ENCODE measurements around the gene GGA2. TPM values are rescaled to one million over a fixed set of nuclear protein-coding genes. Genes with fewer than 3 reads are reported as not detected.
A peak's percentile ranks its signal among the peaks of the same experiment; 100 is the strongest.
"Not testable (repeated sequence)": the region's sequence is repeated elsewhere in the genome, so short reads cannot be mapped to it uniquely, and the experiment has no call there.

GGA2 gene
- total RNA-seq, 3 donors from 2014 or later: 66.0 to 82.9 (median 70.0) TPM

DNA sequence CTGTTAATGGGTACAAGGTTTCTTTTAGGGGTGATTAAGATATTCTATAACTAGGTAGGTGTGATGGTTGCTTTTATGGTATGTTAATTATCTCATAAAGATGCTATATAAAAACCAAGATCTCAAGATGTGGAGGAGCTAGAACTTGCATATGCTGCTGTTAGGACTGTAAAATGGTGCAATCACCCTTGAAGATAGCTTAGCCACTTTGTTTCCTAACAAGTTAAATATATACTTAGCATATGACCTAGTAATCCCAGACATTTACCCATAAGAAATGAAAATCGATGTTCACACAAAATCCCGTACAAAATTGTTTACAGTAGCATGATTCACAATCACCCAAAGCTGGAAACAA, 25.1 kb downstream of the GGA2 start:
- DNase-seq: no peak
- H3K36me3 Mint-ChIP-seq (ENCODE audit: insufficient read depth): peaks cover 34% of the 10 kb centered on the region
- no peak for ATAC-seq

DNA sequence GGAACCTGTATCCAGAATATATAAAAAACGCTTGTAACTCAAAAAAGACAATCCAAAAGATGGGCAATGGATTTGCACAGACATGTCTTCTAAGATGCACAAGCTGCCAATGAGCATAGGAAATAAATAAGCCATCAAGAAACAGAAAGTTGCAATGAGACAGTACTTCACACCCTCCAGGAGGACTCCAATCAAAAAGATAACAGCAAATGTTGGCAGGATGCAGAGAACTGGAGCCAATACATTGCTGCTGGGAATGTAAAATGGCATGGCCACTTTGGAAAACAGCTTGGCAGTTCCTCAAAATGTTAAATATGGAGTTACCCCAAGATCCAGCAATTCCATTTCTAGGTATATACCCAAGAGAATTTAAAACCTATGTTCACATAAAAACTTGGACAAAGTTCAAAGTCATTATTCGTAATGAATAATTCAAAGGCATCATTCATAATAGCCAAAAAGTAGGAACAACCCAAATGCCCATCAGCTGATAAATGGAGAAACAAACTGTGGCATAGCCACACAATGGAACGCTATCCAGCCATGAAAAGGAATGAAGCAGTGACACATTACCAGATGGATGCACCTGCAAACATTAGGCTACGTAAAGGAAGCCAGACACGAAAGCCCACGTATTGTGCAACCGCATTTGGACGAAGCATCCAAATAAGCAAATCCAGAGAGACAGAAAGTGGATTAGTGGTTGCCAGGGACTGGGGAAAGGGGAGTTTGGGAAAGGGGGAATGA, 25.6 kb downstream of the GGA2 start:
- ATAC-seq: no peak
- no peak for DNase-seq
- no peaks in the 10 kb centered on the region for H3K9me3 Mint-ChIP-seq
- H3K4me1 Mint-ChIP-seq (ENCODE audit: low read depth): peaks cover 4% of the 10 kb centered on the region
- H3K27me3 Mint-ChIP-seq (ENCODE audit: low read depth): no peaks in the 10 kb centered on the region
- H3K36me3 Mint-ChIP-seq (ENCODE audit: insufficient read depth): peaks cover 34% of the 10 kb centered on the region
- no peak overlapping the region for H3K4me3 Mint-ChIP-seq

More for the DNA sequence above, 25.1 kb downstream of the GGA2 start:
- Mint-ChIP-seq H3K4me3 (no peak overlapping the region), H3K27me3 (ENCODE audit: low read depth) (no peaks in the 10 kb centered on the region), H3K4me1 (ENCODE audit: low read depth) (peaks cover 4% of the 10 kb centered on the region), H3K9me3 (no peaks in the 10 kb centered on the region)

DNA sequence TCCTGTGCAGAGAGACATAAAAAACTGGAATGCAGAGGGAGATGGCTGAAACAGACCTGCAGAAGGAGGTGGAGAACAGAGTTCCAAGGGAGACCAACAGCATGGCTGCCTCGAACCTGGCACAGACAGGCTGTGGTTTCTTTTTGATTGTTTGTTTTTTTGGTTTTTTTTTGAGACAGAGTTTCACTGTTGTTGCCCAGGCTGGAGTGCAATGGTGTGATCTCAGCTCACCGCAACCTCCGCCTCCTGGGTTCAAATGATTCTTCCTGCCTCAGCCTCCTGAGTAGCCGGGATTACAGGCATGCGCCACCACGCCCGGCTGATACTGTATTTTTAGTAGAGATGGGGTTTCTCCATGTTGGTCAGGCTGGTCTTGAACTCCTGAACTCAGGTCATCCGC, 26.8 kb downstream of the GGA2 start:
- peaks cover 39% of the 10 kb centered on the region for H3K36me3 Mint-ChIP-seq (ENCODE audit: insufficient read depth)
- not testable (repeated sequence) for H3K27me3 Mint-ChIP-seq (ENCODE audit: low read depth); H3K9me3 Mint-ChIP-seq; H3K4me3 Mint-ChIP-seq; DNase-seq; H3K4me1 Mint-ChIP-seq (ENCODE audit: low read depth)
- ATAC-seq: peak in 1 of 2 donors; percentile 27

DNA sequence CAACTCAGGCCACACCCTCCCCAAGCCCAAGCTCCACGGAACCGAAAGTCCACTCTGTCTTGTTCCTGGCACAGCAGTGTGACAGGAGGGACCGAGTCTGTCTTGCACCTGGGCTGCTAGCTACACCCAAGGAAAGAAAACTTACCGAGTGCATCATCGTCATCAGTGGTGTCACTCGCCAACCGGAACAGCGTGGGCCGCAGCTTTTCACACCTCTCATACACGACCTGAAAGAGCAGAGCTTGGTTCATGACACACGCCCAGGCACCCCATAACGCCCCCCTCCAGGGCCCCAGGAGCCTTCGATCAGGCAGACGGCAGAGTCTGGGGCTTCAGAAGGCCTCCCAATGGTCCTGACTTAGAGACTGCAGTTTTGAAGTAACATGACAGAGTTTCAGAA, 27.5 kb downstream of the GGA2 start:
- H3K36me3 Mint-ChIP-seq (ENCODE audit: insufficient read depth): peaks cover 39% of the 10 kb centered on the region
- DNase-seq (peak; percentile 30), ATAC-seq (peak in 1 of 2 donors; percentile 82)
- peaks cover 4% of the 10 kb centered on the region for H3K4me1 Mint-ChIP-seq (ENCODE audit: low read depth)
- H3K4me3 Mint-ChIP-seq: peak overlapping the region; percentile 38
- no peaks in the 10 kb centered on the region for H3K27me3 Mint-ChIP-seq (ENCODE audit: low read depth)
- no peaks in the 10 kb centered on the region for H3K9me3 Mint-ChIP-seq

DNA sequence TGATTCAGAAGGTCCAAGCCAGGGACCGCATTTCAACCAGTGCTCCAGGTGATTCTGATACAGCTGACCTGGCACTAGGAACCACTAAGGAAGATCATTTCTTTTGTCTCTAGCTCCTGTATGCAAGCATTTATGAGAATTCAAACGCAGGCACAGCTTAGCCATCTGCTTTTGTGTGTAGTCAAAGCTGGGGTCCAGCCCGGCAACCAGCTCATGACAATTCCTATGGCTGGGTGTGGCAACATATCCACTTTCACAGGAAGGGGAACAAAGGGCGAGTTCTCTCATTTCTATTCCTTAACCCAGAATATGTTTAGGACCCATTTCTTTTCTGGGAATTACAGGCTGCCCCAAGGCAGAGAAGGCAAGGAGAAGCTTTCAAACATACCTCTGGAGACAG, 30.0 kb downstream of the GGA2 start:
- Mint-ChIP-seq H3K27me3 (ENCODE audit: low read depth) (no peaks in the 10 kb centered on the region), H3K9me3 (no peaks in the 10 kb centered on the region), H3K4me1 (ENCODE audit: low read depth) (peaks cover 4% of the 10 kb centered on the region), H3K36me3 (ENCODE audit: insufficient read depth) (peaks cover 33% of the 10 kb centered on the region), H3K4me3 (no peak overlapping the region)
- no peak for ATAC-seq
- DNase-seq: no peak

DNA sequence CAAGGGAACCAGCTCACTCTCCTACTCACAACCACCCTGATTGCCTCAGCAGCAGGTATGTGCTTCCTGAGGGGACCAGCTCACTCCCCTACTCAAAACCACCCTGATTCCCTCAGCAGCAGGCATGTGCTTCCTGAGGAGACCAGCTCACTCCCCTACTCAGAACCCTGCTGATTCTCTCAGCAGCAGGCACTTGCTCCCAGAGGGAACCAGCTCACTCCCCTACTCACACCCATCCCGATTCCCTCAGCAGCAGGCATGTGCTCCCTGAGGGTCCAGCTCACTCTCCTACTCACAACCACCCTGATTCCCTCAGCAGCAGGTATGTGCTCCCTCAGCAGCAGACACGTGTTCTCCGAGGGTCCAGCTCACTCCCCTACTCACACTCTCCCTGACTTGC, 31.2 kb downstream of the GGA2 start:
- H3K4me1 Mint-ChIP-seq (ENCODE audit: low read depth): peaks cover 4% of the 10 kb centered on the region
- no peaks in the 10 kb centered on the region for H3K9me3 Mint-ChIP-seq
- peaks cover 29% of the 10 kb centered on the region for H3K36me3 Mint-ChIP-seq (ENCODE audit: insufficient read depth)
- no peaks in the 10 kb centered on the region for H3K27me3 Mint-ChIP-seq (ENCODE audit: low read depth)
- no peak overlapping the region for H3K4me3 Mint-ChIP-seq
- no peak for ATAC-seq
- no peak for DNase-seq

DNA sequence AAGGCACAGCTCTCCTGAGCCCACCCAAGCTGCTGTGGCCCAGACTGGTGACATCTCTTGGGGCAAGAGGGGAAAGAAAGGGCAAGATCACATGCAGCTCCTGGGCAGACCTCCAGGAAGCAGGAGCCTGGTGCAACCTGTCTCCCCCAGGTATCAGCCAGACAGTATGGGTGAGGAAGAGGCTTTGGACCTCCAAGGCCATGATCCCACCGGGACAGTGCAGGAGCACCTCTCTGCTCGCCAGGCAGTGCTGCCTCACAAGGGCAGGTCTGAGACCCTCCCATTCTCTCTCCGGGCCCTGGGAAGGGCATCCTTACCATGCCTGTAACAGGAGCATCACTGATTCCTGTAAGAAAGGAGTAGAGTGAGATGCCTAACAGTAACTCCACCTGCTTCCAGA, 31.7 kb downstream of the GGA2 start:
- H3K36me3 Mint-ChIP-seq (ENCODE audit: insufficient read depth): peaks cover 32% of the 10 kb centered on the region
- no peak for ATAC-seq

DNA sequence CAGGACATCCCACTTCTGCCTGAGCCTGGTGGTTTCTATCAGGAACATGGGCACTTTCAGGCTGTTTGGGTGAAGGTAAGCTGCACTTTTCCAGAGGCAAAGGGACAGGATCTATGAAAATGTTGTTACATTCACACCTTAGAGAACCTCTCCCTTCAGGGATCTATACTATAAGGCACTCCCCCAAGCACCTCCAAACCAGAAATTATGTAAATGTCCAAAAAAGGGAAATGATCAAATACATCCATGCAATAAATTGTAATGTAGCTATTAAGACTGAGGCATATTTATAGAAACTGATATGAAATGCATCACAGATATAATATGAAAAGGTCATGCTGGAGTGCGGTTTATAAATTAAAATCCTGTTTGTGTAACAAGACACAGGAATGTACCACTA, 34.0 kb downstream of the GGA2 start:
- no peaks in the 10 kb centered on the region for H3K4me1 Mint-ChIP-seq (ENCODE audit: low read depth)
- ATAC-seq: no peak
- H3K27me3 Mint-ChIP-seq (ENCODE audit: low read depth): no peaks in the 10 kb centered on the region
- H3K4me3 Mint-ChIP-seq: no peak overlapping the region
- DNase-seq: no peak
- no peaks in the 10 kb centered on the region for H3K9me3 Mint-ChIP-seq
- peaks cover 22% of the 10 kb centered on the region for H3K36me3 Mint-ChIP-seq (ENCODE audit: insufficient read depth)

More for the DNA sequence above, 31.7 kb downstream of the GGA2 start:
- Mint-ChIP-seq H3K4me1 (ENCODE audit: low read depth) (peaks cover 4% of the 10 kb centered on the region), H3K4me3 (no peak overlapping the region), H3K9me3 (no peaks in the 10 kb centered on the region), H3K27me3 (ENCODE audit: low read depth) (no peaks in the 10 kb centered on the region)
- DNase-seq: no peak

DNA sequence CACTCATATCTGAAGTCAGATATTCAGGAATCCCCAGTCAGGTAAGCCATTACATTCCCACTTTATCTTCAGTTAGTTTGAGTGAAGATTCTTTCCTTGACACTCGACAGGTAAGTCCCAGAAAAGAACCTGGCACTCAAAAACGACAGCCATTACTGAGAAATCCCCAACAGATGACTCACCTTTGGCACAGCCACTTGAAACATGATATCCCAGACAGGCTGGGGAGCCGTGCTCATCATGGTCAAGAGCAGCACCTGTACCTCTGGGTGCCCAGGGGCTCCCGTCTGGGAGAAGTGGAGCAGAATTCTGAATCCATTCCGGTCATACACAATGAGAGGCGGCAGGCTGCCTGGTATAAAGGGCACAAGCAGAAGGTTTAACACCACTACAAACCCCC, 40.5 kb downstream of the GGA2 start:
- Mint-ChIP-seq H3K9me3 (no peaks in the 10 kb centered on the region), H3K4me1 (ENCODE audit: low read depth) (no peaks in the 10 kb centered on the region), H3K4me3 (no peak overlapping the region), H3K27me3 (ENCODE audit: low read depth) (no peaks in the 10 kb centered on the region), H3K36me3 (ENCODE audit: insufficient read depth) (peaks cover 39% of the 10 kb centered on the region)
- DNase-seq: no peak
- no peak for ATAC-seq

GRCh38 chr16:23466162-23466885, 44.0 kb downstream of the GGA2 start:
- Mint-ChIP-seq H3K36me3 (ENCODE audit: insufficient read depth) (peaks cover 33% of the 10 kb centered on the region), H3K9me3 (no peaks in the 10 kb centered on the region), H3K27me3 (ENCODE audit: low read depth) (no peaks in the 10 kb centered on the region), H3K4me3 (no peak overlapping the region), H3K4me1 (ENCODE audit: low read depth) (no peaks in the 10 kb centered on the region)
- no peak for ATAC-seq
- DNase-seq: no peak

GRCh38 chr16:23465179-23465578, 45.1 kb downstream of the GGA2 start:
- H3K36me3 Mint-ChIP-seq (ENCODE audit: insufficient read depth): peaks cover 29% of the 10 kb centered on the region
- no peaks in the 10 kb centered on the region for H3K27me3 Mint-ChIP-seq (ENCODE audit: low read depth)
- no peak for ATAC-seq
- no peaks in the 10 kb centered on the region for H3K4me1 Mint-ChIP-seq (ENCODE audit: low read depth)
- DNase-seq: no peak
- H3K4me3 Mint-ChIP-seq: no peak overlapping the region
- no peaks in the 10 kb centered on the region for H3K9me3 Mint-ChIP-seq

DNA sequence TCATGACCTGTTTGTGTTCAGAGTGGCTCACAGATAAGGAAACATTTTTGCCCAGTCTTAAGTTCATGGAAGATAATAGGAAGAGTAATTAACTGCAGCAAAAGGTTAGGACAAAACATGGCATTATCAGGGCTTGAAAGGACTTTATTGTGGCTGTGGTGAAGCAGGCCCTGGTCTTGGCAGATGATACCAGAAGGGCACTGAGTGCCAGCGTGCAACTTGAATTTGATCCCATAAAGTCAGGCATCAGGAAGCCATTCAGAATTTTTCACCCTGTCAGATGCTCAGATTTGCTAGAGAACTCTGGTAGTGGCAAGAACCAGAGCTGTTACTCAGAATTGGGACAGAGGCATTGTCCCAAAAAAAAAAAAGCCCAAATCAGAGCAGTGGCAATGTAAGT, 46.1 kb downstream of the GGA2 start:
- Mint-ChIP-seq H3K36me3 (ENCODE audit: insufficient read depth) (peaks cover 20% of the 10 kb centered on the region), H3K4me1 (ENCODE audit: low read depth) (no peaks in the 10 kb centered on the region), H3K27me3 (ENCODE audit: low read depth) (no peaks in the 10 kb centered on the region), H3K9me3 (no peaks in the 10 kb centered on the region), H3K4me3 (no peak overlapping the region)
- DNase-seq (no peak), ATAC-seq (no peak)

GRCh38 chr16:23462994-23463393, 47.3 kb downstream of the GGA2 start:
- not testable (repeated sequence) for H3K4me3 Mint-ChIP-seq; H3K27me3 Mint-ChIP-seq (ENCODE audit: low read depth); H3K4me1 Mint-ChIP-seq (ENCODE audit: low read depth)

DNA sequence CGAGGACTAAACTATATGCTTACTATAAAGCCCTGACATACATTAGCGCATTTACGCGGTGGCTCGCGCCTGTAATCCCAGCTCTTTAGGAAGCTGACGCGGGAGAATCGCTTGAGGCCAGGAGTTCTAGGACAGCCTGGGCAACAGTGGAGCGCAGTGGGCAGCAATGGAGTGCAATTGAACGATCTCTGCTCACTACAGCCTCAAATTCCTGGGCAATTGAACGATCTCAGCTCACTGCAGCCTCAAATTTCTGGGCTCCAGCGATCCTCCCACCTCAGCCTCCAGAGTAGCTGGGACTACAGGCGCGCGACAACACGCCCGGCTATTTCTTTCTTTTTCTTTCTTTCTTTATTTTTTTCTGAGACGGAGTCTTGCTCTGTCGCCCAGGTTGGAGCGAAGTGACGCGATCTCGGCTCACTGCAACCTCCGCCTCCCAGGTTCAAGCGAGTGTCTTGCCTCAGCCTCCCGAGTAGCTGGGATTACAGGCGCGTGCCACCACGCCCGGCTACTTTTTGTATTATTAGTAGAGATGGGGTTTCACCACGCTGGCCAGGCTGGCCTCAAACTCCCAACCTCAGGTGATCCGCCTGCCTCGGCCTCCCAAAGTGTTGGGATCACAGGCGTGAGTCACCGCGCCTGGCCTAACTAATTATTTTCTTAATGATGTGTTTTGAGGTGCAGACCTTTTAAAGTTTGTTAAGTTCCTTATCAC, 56.8 kb downstream of the GGA2 start:
- H3K27me3 Mint-ChIP-seq (ENCODE audit: low read depth): no peaks in the 10 kb centered on the region
- no peak for DNase-seq
- ATAC-seq: no peak
- H3K4me3 Mint-ChIP-seq: peak overlapping the region; percentile 93
- H3K4me1 Mint-ChIP-seq (ENCODE audit: low read depth): peaks cover 25% of the 10 kb centered on the region
- H3K36me3 Mint-ChIP-seq (ENCODE audit: insufficient read depth): peaks cover 4% of the 10 kb centered on the region
- no peaks in the 10 kb centered on the region for H3K9me3 Mint-ChIP-seq

More at GRCh38 chr16:23462994-23463393, 47.3 kb downstream of the GGA2 start:
- DNase-seq, H3K9me3 Mint-ChIP-seq, ATAC-seq: not testable (repeated sequence)
- H3K36me3 Mint-ChIP-seq (ENCODE audit: insufficient read depth): peaks cover 14% of the 10 kb centered on the region

All from activated T-cell treated with anti-CD3 and anti-CD28 coated beads, Interleukin-2, amount 50 U/mL, for 4 hours (primary cell).